Measurements from ENCODE around the gene CACNA1B. TPM values are rescaled to one million over a fixed set of nuclear protein-coding genes. Genes with fewer than 3 reads are reported as not detected.

Gene CACNA1B
- total RNA-seq, 1 donor, result under 0.01 TPM

DNA sequence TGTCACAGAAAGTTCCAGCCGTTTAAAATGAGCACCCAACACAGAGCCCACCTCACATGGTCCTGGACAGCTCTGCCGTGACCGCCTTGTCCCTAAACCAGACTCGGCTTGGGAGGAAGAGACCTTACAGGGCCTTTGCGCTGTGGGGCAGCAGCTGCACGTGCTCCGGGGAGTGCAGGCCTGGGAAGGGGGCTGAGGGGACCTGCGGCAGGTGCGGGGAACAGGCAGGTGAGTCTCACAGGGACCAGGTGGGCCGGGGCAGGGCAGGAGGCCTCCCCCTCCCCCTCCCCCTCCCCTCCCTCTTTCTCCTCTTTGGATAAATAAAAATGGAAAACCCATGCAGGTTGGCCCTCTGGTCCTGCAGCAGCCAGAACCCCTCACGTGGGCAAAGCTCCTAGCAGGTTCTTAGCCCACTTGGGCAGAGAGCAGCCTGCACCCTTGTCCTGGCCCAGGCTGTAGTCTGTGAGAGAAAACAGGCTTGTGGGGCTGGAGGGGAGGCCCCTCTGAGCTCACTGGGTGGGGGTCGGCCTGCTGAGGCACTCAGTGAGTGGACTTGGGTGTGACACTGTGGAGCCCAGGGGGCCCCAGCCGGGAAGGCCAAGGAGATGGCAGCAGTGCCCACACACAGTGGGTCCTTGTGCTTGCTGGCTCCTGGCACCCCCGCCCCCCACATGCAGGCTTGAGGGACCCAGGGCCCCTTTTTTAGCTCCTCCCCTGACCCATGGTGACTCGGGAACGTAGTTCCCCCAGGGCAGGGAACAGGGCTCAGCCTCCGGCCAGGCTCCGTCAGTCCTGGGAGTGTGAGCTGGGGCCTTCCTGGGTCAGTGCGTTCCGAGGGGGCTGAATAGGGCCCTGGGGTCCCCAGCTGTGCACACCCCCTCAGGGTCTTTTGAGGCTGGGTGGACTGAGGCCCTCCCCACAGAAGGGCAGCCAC is 40.0 kb upstream of the CACNA1B start:
- no peaks in the 10 kb centered on the region for H4K20me1 ChIP-seq (ENCODE audit: insufficient read depth, low read length)
- no peak overlapping the region for H3K4me2 ChIP-seq (ENCODE audit: insufficient read depth, low read length)
- H3K27ac ChIP-seq (ENCODE audit: low read depth, low read length), result no peak overlapping the region
- DNase-seq (ENCODE audit: insufficient read length, low spot score, missing footprints), result peak; percentile 65
- no peaks in the 10 kb centered on the region for H3K79me2 ChIP-seq (ENCODE audit: insufficient read depth, low read length)
- H3K27me3 ChIP-seq (ENCODE audit: insufficient read depth, low read length), result no peaks in the 10 kb centered on the region
- H3K4me3 ChIP-seq (ENCODE audit: insufficient read depth, low read length), result no peak overlapping the region
- H3K4me1 ChIP-seq (ENCODE audit: insufficient read depth, low read length), result no peaks in the 10 kb centered on the region
- no peaks in the 10 kb centered on the region for H3K9me3 ChIP-seq (ENCODE audit: low read depth, low read length)
- TF ChIP-seq, protein P1, sequence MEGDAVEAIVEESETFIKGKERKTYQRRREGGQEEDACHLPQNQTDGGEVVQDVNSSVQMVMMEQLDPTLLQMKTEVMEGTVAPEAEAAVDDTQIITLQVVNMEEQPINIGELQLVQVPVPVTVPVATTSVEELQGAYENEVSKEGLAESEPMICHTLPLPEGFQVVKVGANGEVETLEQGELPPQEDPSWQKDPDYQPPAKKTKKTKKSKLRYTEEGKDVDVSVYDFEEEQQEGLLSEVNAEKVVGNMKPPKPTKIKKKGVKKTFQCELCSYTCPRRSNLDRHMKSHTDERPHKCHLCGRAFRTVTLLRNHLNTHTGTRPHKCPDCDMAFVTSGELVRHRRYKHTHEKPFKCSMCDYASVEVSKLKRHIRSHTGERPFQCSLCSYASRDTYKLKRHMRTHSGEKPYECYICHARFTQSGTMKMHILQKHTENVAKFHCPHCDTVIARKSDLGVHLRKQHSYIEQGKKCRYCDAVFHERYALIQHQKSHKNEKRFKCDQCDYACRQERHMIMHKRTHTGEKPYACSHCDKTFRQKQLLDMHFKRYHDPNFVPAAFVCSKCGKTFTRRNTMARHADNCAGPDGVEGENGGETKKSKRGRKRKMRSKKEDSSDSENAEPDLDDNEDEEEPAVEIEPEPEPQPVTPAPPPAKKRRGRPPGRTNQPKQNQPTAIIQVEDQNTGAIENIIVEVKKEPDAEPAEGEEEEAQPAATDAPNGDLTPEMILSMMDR (IDR thresholded peaks at IDR 0.05; ENCODE audit: extremely low read depth, low read depth, low read length), result no peak
- H2AFZ ChIP-seq (ENCODE audit: low read length), result no peak overlapping the region
- H3K36me3 ChIP-seq (ENCODE audit: insufficient read depth, low read length), result peaks cover 22% of the 10 kb centered on the region

- Histone ChIP-seq H3K4me2 (ENCODE audit: insufficient read depth, low read length) (no peak overlapping the region), H4K20me1 (ENCODE audit: insufficient read depth, low read length) (no peaks in the 10 kb centered on the region), H3K9me3 (ENCODE audit: low read depth, low read length) (no peaks in the 10 kb centered on the region), H2AFZ (ENCODE audit: low read length) (no peak overlapping the region), H3K79me2 (ENCODE audit: insufficient read depth, low read length) (no peaks in the 10 kb centered on the region), H3K27ac (ENCODE audit: low read depth, low read length) (no peak overlapping the region), H3K4me1 (ENCODE audit: insufficient read depth, low read length) (no peaks in the 10 kb centered on the region), H3K4me3 (ENCODE audit: insufficient read depth, low read length) (no peak overlapping the region), H3K36me3 (ENCODE audit: insufficient read depth, low read length) (peaks cover 16% of the 10 kb centered on the region), H3K27me3 (ENCODE audit: insufficient read depth, low read length) (no peaks in the 10 kb centered on the region)
- TF ChIP-seq, protein P1 (IDR thresholded peaks at IDR 0.05; ENCODE audit: extremely low read depth, low read depth, low read length), result no peak
- DNase-seq (ENCODE audit: insufficient read length, low spot score, missing footprints), result peak; percentile 57
Measured at GRCh38 chr9:137838576-137838975, 39.0 kb upstream of the CACNA1B start.

- no peaks in the 10 kb centered on the region for H3K79me2 ChIP-seq (ENCODE audit: insufficient read depth, low read length)
- no peaks in the 10 kb centered on the region for H4K20me1 ChIP-seq (ENCODE audit: insufficient read depth, low read length)
- no peaks in the 10 kb centered on the region for H3K27me3 ChIP-seq (ENCODE audit: insufficient read depth, low read length)
- no peak overlapping the region for H3K27ac ChIP-seq (ENCODE audit: low read depth, low read length)
- no peaks in the 10 kb centered on the region for H3K4me1 ChIP-seq (ENCODE audit: insufficient read depth, low read length)
- no peak overlapping the region for H2AFZ ChIP-seq (ENCODE audit: low read length)
- DNase-seq (ENCODE audit: insufficient read length, low spot score, missing footprints), result peak; percentile 57
- H3K9me3 ChIP-seq (ENCODE audit: low read depth, low read length), result no peaks in the 10 kb centered on the region
- H3K36me3 ChIP-seq (ENCODE audit: insufficient read depth, low read length), result no peaks in the 10 kb centered on the region
- H3K4me2 ChIP-seq (ENCODE audit: insufficient read depth, low read length), result no peak overlapping the region
- TF ChIP-seq, protein P1 (IDR thresholded peaks at IDR 0.05; ENCODE audit: extremely low read depth, low read depth, low read length), result no peak
- H3K4me3 ChIP-seq (ENCODE audit: insufficient read depth, low read length), result no peak overlapping the region
Measured at GRCh38 chr9:137843355-137843754, 34.2 kb upstream of the CACNA1B start.

- H3K36me3 ChIP-seq (ENCODE audit: insufficient read depth, low read length), result no peaks in the 10 kb centered on the region
Measured at GRCh38 chr9:137851516-137852267, 25.9 kb upstream of the CACNA1B start.

More at GRCh38 chr9:137851516-137852267, 25.9 kb upstream of the CACNA1B start:
- Histone ChIP-seq H3K79me2 (ENCODE audit: insufficient read depth, low read length) (no peaks in the 10 kb centered on the region), H3K4me3 (ENCODE audit: insufficient read depth, low read length) (no peak overlapping the region), H3K9me3 (ENCODE audit: low read depth, low read length) (no peaks in the 10 kb centered on the region), H3K27ac (ENCODE audit: low read depth, low read length) (no peak overlapping the region), H3K4me2 (ENCODE audit: insufficient read depth, low read length) (no peak overlapping the region), H2AFZ (ENCODE audit: low read length) (no peak overlapping the region), H3K27me3 (ENCODE audit: insufficient read depth, low read length) (no peaks in the 10 kb centered on the region), H4K20me1 (ENCODE audit: insufficient read depth, low read length) (no peaks in the 10 kb centered on the region), H3K4me1 (ENCODE audit: insufficient read depth, low read length) (no peaks in the 10 kb centered on the region)
- peak; percentile 43 for DNase-seq (ENCODE audit: insufficient read length, low spot score, missing footprints)
- TF ChIP-seq, protein P1 (IDR thresholded peaks at IDR 0.05; ENCODE audit: extremely low read depth, low read depth, low read length), result no peak
